Measurements from ENCODE around the gene HOXC10.

The HOXC10 gene

GRCh38 chr12:54030889-54031471 is 46.0 kb downstream of the HOXC10 start:
- no peak for DNase-seq

GRCh38 chr12:54031480-54031879 is 46.5 kb downstream of the HOXC10 start:
- DNase-seq = no peak

GRCh38 chr12:54032086-54032619 is 47.2 kb downstream of the HOXC10 start:
- DNase-seq = no peak

GRCh38 chr12:54032627-54033100 is 47.7 kb downstream of the HOXC10 start, which contains the start of gene HOXC5:
TSS of gene HOXC5 (plus strand) at chr12:54033050. CDS start at chr12:54033123, 73 bp downstream.
- DNase-seq = peak; percentile 25

- DNase-seq = no peak
Observed at GRCh38 chr12:54033106-54033979, 48.4 kb downstream of the HOXC10 start.

GRCh38 chr12:54033980-54034784 is 49.2 kb downstream of the HOXC10 start:
- DNase-seq = no peak

GRCh38 chr12:54034785-54035310 is 49.9 kb downstream of the HOXC10 start:
- DNase-seq = no peak

- no peak for DNase-seq
Observed at GRCh38 chr12:54035568-54036264, 50.8 kb downstream of the HOXC10 start.

GRCh38 chr12:54036620-54037359 is 51.8 kb downstream of the HOXC10 start:
- DNase-seq = no peak

GRCh38 chr12:54037360-54038283 is 52.7 kb downstream of the HOXC10 start:
- DNase-seq = no peak

- DNase-seq = no peak
Observed at GRCh38 chr12:54038284-54038870, 53.4 kb downstream of the HOXC10 start.

- no peak for DNase-seq
Observed at GRCh38 chr12:54038871-54039414, 54.0 kb downstream of the HOXC10 start.

GRCh38 chr12:54039417-54040147 is 54.6 kb downstream of the HOXC10 start:
- no peak for DNase-seq

Data from stimulated activated naive CD4-positive, alpha-beta T cell treated with Interleukin-2 at 50 U/mL for 16 hours (primary cell).